ENCODE data around the gene NFKBIA. TPM values are rescaled to one million over a fixed set of nuclear protein-coding genes. Genes with fewer than 3 reads are reported as not detected.

NFKBIA gene
- total and polyA plus RNA-seq, 4 donors = 182 to 1,327 (median 443) TPM

DNA sequence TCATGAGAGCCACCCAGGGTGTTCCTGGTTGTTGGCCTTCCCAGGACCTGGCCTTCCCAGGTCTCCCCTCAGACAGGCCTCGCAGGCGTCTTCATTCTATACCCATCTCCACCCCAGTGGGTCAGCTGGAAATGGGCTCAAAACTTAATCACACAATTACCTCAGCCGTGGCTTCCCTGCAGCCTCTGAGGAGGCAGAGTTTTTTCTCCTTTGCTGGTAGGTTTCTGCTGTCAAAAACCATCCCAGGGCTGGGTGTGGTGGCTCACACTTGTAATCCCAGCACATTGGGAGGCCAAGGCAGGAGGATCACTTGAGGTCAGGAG lies 13.2 kb downstream of the NFKBIA start:
- H3K9me3 ChIP-seq (ENCODE audit: control insufficient read depth in 4 of 4, insufficient read depth in 3 of 4, low read length in 3 of 4) = no peaks in the 10 kb centered on the region
- H3K4me3 ChIP-seq = no peak overlapping the region
- whole genome bisulfite sequencing, 2 donors = 97% methylated on average over 3 of the region's 3 CpGs
- H3K9ac ChIP-seq (ENCODE audit: insufficient read depth in 1 of 2, low read length in 2 of 2) = no peak overlapping the region
- H3K27me3 ChIP-seq (ENCODE audit: control insufficient read depth in 3 of 3, insufficient read depth in 3 of 3, low read length in 2 of 3) = no peaks in the 10 kb centered on the region
- H3K36me3 ChIP-seq (ENCODE audit: control insufficient read depth in 4 of 4, insufficient read depth in 4 of 4, low read length in 4 of 4) = no peaks in the 10 kb centered on the region
- H3K27ac ChIP-seq (ENCODE audit: low read depth in 1 of 2, low read length in 1 of 2) = no peak overlapping the region
- no peak for DNase-seq
- no peak for ATAC-seq (ENCODE audit: insufficient read depth, low FRiP score)
- peaks cover 0 to 9% (median 5%) of the 10 kb centered on the region in 5 donors for H3K4me1 ChIP-seq (ENCODE audit: control insufficient read depth in 5 of 5, insufficient read depth in 5 of 5, low read length in 5 of 5)
- TF ChIP-seq, protein P1, sequence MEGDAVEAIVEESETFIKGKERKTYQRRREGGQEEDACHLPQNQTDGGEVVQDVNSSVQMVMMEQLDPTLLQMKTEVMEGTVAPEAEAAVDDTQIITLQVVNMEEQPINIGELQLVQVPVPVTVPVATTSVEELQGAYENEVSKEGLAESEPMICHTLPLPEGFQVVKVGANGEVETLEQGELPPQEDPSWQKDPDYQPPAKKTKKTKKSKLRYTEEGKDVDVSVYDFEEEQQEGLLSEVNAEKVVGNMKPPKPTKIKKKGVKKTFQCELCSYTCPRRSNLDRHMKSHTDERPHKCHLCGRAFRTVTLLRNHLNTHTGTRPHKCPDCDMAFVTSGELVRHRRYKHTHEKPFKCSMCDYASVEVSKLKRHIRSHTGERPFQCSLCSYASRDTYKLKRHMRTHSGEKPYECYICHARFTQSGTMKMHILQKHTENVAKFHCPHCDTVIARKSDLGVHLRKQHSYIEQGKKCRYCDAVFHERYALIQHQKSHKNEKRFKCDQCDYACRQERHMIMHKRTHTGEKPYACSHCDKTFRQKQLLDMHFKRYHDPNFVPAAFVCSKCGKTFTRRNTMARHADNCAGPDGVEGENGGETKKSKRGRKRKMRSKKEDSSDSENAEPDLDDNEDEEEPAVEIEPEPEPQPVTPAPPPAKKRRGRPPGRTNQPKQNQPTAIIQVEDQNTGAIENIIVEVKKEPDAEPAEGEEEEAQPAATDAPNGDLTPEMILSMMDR (IDR thresholded peaks at IDR 0.05; ENCODE audit: control extremely low read depth, extremely low read depth) = no peak

DNA sequence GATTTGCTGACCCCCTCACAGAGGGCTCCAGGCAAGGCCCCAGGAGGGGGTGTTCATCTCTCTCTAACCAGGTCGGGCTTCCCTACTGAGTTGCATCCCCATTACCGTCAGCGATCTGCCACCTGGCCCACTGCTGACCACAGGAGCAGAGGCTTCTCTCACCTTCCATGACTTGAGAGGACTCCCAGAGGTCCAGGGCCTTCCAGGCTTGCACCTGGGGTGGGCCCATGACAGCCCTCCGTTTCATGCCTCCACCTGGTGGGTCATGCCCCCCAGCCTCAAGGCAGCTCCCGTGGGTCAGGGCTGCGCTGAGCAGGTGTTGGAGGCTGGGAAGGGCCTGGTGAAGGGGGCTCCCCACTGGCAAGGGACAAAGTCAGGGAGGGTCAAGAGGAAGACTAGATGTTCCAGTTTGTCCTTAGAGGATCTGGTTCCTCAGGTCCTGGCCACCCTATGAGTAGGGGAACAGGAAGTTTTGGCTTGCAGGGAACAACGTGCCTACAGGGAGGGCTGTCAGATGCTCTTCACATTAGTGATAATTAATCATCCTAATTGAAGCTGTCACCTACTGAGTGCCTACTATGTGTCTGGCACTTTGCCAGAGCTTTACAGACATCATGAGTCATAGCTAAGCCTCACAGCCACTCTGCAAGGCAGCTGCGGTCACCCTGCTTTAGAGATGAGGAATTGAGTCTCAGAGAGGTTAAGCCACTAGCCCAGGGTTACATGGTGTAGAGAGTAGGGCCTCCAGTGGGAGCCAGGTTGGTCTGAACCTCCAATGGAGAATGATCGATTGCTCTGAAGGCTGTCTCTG lies 13.8 kb downstream of the NFKBIA start:
- H3K36me3 ChIP-seq (ENCODE audit: control insufficient read depth in 4 of 4, insufficient read depth in 4 of 4, low read length in 4 of 4) = no peaks in the 10 kb centered on the region
- DNase-seq = no peak
- H3K27me3 ChIP-seq (ENCODE audit: control insufficient read depth in 3 of 3, insufficient read depth in 3 of 3, low read length in 2 of 3) = no peaks in the 10 kb centered on the region
- TF ChIP-seq, protein P1 (IDR thresholded peaks at IDR 0.05; ENCODE audit: control extremely low read depth, extremely low read depth) = no peak
- no peak for ATAC-seq (ENCODE audit: insufficient read depth, low FRiP score)
- no peak overlapping the region for H3K27ac ChIP-seq (ENCODE audit: low read depth in 1 of 2, low read length in 1 of 2)
- WGBS, 2 donors = 78 to 81% methylated on average over 9 of the region's 9 CpGs
- no peak overlapping the region for H3K4me3 ChIP-seq
- H3K9ac ChIP-seq (ENCODE audit: insufficient read depth in 1 of 2, low read length in 2 of 2) = no peak overlapping the region
- no peaks in the 10 kb centered on the region for H3K9me3 ChIP-seq (ENCODE audit: control insufficient read depth in 4 of 4, insufficient read depth in 3 of 4, low read length in 3 of 4)
- peaks cover 0 to 15% (median 7%) of the 10 kb centered on the region in 5 donors for H3K4me1 ChIP-seq (ENCODE audit: control insufficient read depth in 5 of 5, insufficient read depth in 5 of 5, low read length in 5 of 5)

DNA sequence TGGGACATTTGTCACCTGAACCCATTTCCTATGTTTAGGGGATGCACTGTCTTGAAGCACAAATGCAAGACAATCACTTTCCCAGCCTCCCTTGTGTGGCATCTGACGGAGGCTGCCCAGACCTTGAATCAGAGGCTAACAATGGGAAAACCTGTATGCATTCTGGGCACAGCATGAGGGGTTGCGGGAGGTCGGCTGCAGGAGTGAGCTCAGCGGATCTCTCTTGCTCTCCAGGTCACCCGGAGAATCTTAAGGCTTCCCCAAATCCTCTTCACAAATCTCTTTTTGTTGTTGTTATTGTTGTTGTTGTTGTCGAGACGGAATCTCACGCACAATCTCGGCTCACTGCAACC lies 15.3 kb downstream of the NFKBIA start:
- WGBS, 2 donors = 89 to 93% methylated on average over 9 of the region's 9 CpGs
- Histone ChIP-seq H3K9ac (ENCODE audit: insufficient read depth in 1 of 2, low read length in 2 of 2) (no peak overlapping the region), H3K27me3 (ENCODE audit: control insufficient read depth in 3 of 3, insufficient read depth in 3 of 3, low read length in 2 of 3) (no peaks in the 10 kb centered on the region), H3K4me3 (no peak overlapping the region), H3K36me3 (ENCODE audit: control insufficient read depth in 4 of 4, insufficient read depth in 4 of 4, low read length in 4 of 4) (no peaks in the 10 kb centered on the region), H3K4me1 (ENCODE audit: control insufficient read depth in 5 of 5, insufficient read depth in 5 of 5, low read length in 5 of 5) (peaks cover 4 to 30% (median 18%) of the 10 kb centered on the region in 5 donors), H3K9me3 (ENCODE audit: control insufficient read depth in 4 of 4, insufficient read depth in 3 of 4, low read length in 3 of 4) (no peaks in the 10 kb centered on the region), H3K27ac (ENCODE audit: low read depth in 1 of 2, low read length in 1 of 2) (no peak overlapping the region)
- ATAC-seq (ENCODE audit: insufficient read depth, low FRiP score) = no peak
- no peak for DNase-seq
- TF ChIP-seq, protein P1 (IDR thresholded peaks at IDR 0.05; ENCODE audit: control extremely low read depth, extremely low read depth) = no peak

All from lung (tissue), 12 donors.